ENCODE results near the gene EIF2B5.

The EIF2B5 gene

DNA sequence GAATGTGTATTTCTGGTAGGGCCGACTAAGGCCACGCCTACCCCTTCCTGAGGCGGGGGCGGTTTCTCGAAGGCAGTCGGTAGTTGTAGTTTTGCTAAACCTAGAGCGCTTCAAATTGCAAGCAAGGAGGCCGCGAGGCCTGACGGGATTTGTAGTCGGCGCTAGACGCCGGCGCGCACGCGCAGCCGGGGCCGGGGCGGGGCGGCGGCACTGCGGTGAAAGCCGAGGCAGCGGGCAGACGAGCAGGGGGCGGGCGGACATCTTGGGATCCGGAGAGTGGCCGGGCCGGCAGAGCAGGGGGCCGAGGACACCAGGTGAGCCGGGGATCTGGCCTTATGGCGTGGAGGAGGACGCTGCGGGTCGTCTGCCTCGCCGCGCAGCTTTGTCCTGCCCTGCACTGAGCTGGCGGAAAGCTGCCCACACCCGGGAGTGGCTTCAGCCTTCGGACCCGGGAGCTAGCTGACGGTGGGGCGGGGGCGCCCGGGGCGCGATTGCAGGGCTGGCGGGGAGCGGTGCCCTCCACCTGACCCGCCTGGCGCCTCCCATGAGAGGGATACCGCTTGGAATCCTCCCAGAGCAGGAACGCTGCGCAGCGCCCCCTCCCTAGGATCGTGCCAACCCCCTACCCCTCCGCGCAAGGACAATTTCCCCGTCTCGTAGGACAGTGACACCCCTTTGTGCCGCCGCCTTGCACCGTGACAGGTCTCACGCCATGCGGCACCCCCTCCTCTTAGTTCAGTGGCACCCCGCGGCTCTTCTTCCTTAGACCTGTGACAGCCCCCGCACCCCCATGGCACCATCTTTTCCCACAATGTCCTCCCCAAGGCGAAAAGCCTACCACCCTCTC, 39.7 kb downstream of the EIF2B5 start, which contains the start of gene AP2M1:
AP2M1 (plus strand) TSS at position 210 of the 847 bp plus-strand sequence. CDS start 2,139 bp downstream, outside the sequence.
- DNase-seq: peak; percentile 100

DNA sequence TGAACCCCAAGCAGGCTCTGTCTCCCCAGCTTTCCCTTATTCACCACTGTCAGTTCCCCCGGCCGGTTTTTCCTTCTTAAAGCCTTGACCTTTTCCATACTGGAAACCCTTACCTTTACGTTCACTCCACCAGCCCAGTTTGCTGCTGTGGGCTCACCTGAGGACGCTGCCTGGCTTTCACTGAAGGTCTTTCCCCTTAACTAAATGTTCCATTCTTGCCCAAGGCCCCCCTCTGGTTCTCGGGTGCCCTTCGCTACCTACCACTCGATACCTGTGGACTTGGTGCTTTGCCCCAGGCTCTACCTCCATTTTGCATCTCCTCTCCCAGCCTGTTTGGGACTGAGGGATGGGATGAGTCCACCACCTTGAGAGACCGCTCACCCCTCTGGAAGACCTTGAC, 40.3 kb downstream of the EIF2B5 start:
- no peak for DNase-seq

DNA sequence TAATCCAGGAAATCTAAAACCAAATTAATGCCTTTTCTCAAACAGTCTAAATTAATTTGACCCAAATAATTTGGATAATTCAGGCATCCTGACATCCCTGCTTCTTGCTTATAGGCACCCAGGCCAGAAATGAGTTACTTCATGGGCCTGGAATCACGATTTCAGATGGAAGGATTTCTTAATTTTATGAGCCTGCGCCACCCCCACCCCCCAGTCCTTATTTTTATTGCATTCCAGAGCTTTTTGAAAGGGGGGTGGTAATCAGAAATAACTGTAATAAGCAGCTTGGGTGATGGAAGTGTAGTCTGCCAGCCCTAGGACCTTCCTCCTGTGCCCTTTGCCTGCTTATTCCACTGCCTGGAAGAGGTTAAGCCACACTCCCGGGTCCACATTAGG, 40.8 kb downstream of the EIF2B5 start:
- DNase-seq: no peak

DNA sequence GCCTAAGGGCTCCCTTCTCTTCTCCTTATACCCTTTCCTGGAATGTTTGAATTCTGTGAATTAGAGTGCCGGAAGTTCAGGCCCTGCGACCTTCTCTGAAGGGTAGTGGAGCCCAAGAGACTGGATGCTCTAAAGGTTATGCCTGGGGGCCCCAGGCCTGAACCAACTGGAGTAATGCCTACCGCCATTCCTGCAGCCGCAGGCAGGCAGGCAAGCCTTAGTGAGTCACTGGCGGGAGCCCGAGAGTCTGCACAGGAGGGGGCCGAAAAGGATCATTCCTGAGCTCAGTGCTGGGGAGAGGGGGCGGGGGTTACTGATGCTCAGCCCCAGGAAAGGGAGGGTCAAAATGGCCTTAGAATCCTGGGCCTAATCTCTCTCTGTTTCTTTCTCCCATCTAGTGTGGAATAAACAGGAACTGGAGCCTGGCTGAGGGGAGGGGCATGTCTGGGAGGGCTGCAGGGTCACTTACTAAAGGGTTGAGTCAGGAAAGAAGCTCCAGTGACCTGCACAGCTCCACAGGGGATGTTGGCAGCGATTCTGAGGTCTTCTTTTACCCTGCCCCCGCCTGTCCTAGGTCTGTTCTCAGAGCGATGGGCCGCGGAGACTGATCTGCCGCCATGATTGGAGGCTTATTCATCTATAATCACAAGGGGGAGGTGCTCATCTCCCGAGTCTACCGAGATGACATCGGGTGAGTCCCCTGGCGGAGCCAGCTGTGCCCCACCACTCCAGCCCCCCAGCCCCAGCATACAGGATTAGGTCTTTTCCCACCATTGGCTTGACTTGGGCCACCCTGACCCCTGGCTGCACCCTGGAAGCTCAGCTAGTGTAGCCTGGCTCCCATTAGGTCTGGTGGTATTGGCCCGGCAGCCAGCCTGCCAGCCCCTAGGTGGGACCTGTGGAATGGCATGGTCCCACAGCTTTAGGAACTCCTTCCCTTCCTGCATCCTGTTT, 41.5 kb downstream of the EIF2B5 start:
- no peak for DNase-seq

DNA sequence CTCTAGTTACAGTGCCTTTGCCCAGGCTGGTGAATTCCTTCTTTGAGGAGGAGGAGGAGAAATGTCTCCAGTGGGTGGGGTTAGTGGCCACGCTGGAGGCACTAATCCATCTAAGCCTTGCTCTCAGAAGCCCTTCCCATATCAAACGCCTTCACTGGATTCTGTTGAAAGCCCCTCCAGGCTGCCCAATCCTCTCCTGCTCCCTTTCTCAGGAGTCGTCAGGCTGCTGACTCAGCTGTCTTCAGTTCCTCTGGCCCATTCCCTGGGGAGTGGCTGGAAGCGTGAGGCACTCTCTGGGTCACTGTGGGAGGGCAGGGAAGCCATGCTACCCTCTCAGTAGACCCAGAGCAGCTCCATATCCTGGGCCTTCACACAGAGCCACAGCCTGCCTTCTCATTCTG, 42.2 kb downstream of the EIF2B5 start:
- DNase-seq: no peak

DNA sequence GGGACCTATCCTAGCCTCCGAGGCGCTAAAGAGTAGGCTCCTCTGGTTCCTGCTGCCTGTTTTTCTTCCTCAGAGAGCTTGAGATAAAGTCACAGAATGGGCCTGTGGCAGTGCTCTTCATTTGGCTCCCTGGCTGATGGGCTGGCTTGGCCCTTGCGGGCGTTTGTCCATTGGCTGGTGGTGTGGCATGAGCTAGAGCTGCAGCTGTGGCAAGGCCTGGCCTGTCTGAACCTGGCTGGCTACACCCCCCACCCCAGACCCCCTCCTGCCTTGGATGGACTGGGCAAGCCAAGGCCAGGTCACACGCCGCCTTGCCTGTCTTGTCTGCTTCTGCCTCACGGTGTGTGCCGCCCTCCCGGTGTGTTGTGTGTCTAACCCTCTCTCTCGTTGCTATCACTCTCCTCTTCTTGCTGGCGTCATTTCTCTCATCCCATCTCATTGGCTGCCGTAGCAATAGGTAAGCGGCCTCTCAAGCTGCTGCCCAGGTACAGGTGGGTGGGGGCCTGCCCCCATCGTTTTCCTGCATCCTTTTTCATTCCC, 42.7 kb downstream of the EIF2B5 start:
- no peak for DNase-seq

DNA sequence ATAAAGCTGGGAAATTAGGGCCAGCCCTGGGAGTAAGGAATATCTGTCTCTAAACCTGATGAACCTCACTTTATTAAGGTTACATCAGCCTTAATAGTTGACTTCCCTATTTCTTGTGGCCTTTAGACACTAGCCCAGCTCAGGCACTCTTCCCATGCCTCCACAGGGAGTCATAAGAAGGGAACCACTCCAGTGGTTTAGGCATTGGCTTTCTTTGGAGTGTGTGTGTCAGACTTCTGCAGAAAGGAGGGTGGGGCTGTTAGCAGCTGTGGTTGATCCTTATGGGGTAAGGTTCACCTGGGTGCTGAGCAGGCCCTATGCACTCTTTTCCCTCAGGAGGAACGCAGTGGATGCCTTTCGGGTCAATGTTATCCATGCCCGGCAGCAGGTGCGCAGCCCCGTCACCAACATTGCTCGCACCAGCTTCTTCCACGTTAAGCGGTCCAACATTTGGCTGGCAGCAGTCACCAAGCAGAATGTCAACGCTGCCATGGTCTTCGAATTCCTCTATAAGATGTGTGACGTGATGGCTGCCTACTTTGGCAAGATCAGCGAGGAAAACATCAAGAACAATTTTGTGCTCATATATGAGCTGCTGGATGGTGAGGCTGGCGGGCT, 43.5 kb downstream of the EIF2B5 start:
- DNase-seq: no peak

DNA sequence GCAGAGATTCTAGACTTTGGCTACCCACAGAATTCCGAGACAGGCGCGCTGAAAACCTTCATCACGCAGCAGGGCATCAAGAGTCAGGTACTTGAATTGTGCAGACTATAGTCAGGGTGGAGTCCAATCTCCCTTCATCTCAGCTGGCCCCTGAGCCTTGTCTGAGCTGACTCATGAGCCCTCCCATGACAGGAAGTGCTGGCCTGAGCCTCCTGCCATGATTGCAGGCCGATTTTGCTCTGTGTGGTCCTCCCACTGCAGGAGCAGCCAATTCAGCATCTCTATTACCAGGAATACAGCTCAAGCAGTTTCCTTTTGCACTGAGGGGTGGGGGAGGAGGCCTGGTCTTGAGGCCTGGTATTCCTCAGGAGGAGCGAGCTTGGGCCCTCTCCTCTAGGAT, 45.0 kb downstream of the EIF2B5 start:
- no peak for DNase-seq

DNA sequence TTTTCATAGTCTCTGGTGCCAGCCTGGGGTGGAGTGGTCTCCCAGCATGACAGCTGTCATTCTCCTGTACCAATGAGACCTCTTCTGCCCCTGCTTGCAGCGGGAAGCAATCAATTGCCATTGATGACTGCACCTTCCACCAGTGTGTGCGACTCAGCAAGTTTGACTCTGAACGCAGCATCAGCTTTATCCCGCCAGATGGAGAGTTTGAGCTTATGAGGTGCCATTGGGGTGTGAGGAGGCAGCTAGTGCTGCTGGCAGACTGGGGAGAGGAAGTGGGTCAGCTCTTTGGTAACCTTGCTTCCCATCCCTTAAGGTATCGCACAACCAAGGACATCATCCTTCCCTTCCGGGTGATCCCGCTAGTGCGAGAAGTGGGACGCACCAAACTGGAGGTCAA, 46.4 kb downstream of the EIF2B5 start:
- DNase-seq: no peak

DNA sequence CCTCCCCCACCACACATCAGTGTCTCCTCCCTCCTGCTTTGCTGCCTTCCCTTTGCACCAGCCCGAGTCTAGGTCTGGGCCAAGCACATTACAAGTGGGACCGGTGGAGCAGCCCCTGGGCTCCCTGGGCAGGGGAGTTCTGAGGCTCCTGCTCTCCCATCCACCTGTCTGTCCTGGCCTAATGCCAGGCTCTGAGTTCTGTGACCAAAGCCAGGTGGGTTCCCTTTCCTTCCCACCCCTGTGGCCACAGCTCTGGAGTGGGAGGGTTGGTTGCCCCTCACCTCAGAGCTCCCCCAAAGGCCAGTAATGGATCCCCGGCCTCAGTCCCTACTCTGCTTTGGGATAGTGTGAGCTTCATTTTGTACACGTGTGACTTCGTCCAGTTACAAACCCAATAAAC, 48.5 kb downstream of the EIF2B5 start:
- DNase-seq: no peak

DNA sequence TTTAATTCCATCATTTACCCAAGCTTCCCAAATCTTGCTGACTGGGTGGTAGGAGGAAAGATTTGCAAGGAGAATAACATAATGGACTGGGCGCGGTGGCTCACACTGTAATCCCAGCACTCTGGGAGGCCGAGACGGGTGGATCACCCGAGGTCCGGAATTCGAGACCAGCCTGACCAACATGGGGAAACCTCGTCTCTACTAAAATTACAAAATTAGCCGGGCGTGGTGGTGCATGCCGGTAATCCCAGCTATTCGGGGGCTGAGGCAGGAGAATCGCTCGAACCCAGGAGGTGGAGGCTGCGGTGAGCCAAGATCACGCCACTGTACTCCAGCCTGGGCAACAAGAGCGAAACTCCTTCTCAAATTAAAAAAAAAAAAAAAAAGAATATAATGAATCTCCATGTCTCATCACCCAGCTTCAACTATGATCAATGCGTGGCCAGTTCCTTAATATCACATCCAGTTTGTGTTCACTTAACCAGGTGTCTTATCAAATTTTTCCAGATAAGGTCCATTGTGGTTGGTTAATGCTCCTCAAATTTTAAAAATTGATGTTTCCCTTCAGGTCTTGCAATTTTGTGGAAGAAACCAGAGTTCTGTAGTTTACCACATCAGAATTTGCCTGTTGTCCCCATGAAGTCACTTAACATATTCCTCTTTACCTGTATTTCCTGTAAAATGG, 49.5 kb downstream of the EIF2B5 start:
- no peak for DNase-seq

DNA sequence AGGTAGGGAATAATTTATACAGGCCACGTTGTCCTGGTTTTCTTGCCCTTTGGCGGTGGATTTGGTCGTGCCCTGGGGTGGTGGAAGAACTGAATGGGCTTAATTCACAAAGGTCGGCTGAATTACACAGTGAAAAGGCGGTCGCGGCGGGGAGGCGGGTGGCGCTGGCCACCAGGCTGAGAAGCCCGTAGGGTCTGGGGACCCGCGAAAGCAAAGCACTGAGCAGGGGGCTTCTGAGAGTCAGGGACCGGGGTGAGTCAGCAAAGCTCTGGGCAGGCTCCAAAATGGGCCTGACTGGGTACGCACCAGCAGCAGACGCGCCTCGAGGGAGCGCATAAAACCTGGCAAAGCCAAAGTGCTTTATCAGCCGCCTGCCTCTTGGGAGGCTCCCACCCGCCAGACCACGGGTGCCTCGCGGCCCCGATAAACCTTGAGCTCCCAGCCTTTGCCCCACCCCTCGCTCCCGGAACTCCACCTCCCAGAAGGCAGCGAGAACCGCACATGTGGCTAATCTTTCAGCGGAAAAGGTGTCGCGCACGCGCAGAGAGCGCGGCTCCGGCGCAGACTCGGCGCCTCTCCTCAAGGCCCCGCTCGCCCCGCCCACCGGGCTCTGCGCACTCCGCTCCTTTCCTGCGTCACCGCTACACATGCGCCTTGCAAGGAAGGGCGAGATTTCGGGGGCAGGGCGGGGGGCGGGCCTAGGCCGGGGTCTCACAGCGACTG, 50.5 kb downstream of the EIF2B5 start:
- DNase-seq: peak; percentile 96

DNA sequence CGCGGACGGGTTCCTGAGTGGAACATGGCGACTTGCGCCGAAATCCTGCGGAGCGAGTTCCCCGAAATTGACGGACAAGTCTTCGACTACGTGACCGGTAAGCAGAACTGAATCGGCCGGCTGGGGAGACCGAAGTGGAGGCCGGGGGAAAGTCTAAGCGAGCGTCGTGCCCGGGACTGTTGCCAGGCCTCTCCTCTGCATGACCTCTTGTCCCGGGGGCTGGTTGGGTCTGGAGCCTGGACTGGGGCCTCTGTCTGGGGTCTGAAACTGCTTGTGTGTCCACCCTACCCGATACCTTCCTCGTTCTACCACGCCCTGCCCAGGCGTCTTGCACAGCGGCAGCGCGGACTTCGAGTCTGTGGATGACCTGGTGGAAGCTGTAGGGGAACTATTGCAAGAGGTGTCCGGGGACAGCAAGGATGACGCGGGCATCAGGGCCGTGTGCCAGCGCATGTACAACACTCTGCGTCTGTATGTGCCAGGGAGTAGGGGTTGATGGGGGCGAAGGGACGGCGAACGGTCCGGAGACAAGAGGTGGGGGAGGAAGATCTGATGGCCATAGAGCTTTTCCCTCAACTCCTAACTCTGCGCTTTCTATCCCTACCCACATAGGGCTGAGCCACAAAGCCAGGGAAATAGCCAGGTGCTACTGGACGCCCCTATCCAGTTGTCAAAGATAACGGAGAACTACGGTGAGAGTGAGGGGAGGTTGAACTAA, 51.2 kb downstream of the EIF2B5 start, which contains the start of gene ABCF3:
ABCF3 (plus strand) TSS at position 16 of the 718 bp plus-strand sequence; CDS start at position 25, 9 bp downstream.
- DNase-seq: no peak

DNA sequence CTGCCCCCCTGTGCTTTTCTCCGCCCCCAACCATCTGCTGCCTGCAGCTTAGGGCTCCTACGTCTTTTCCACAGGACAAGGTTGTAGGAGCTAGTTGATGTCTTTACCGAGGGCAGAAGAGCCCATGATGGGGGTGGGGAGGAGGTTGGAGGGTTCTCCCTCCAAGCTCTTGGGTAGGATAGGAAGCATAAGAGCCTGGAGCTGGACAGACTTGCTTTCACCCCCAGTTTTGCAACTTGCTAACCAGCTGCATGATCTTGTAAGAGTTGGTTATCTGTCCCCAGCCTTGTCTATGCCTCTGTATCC, 51.7 kb downstream of the EIF2B5 start:
- DNase-seq: no peak

DNA sequence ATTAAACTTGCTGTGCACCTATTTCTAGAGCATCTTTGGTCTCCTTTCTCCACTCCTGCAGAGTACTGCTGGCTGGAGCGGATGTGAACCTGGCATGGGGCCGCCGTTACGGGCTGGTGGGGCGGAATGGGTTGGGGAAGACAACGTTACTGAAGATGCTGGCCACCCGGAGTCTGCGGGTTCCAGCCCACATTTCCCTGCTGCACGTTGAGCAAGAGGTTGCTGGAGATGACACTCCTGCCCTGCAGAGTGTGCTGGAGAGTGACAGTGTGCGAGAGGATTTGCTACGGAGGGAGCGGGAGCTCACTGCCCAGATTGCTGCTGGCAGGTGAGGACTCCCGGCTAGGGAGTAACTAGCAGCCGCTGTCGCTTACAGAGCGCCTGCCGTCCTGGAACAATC, 52.9 kb downstream of the EIF2B5 start:
- DNase-seq: no peak

DNA sequence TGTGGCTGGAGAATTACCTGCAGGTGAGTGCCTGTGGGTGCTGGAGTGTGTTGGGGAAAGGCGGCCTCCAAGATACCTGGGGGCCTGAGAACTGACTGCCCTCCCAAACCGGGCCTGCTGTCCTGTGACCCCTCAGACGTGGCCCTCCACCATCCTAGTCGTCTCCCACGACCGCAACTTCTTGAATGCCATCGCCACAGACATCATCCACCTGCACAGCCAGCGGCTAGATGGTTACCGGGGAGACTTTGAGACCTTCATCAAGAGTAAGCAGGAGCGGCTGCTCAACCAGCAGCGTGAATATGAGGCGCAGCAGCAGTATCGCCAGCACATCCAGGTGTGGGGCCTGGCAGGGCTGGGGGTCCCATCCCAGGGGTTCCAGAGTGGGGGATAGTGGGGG, 54.3 kb downstream of the EIF2B5 start:
- DNase-seq: no peak

DNA sequence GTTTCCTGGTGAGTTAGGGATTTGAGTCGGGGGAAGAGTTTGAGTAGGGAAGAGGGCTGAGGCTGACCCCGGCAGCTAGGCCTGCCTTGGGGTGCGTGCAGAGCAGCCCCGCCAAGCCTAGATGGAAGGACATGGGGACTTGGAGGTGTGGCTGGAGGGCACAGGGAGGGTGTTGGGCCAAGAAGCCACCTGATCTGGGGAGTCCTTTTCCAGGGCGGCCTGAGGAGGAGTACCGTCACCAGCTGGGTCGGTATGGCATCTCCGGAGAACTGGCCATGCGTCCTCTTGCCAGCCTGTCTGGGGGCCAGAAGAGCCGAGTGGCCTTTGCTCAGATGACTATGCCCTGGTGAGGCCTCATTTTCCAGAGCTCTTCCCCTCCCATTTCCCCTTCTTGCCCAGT, 57.7 kb downstream of the EIF2B5 start:
- DNase-seq: no peak

DNA sequence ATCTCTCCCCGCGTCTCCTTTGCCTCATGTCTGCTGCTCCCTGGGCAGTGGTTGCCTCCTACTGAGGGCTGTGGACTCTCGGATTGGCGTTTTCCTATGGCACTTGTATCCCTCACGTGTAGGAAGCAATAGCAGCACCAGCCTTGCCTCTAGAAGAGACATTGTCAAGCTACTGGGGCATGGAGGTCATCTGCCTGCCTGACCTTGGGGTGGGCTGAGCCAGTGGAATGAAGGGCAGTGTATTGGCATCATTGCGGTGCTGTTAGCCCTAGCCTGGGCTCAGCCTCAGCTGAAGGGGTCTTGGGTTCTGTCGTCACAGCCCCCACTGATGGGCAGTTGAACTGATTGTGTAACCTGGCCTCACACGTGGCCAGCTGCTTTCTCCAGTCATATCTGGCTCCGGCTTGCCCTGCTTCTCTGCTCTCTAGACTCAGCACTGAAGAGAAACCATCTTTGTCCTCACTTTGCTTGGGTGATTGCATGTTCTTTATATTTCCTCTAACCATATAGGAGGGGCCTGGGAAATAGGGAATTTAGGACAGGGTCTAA, 58.9 kb downstream of the EIF2B5 start:
- no peak for DNase-seq
